HCT116 (cell line): Measurements from ENCODE around the gene ABHD17C.

Source experiments
- CTCF ChIP-seq, 3 experiments: fragments of 200-600 bp in 1 of 3; sonication (generic) in 1 of 3; IDR thresholded peaks in 2 of 3; conservative IDR thresholded peaks in 1 of 3; 2 replicates each; pipeline ENCODE4 v1.5.1; 2012 to 2017; ENCODE audit warnings: low read depth in 2 of 3, low read length in 2 of 3, antibody characterized with exemption in 1 of 3, borderline replicate concordance in 1 of 3, control low read depth in 1 of 3, mild to moderate bottlenecking in 1 of 3, mixed read lengths in 1 of 3, mixed run types in 1 of 3, moderate library complexity in 1 of 3; ENCODE audit not compliant: insufficient read depth in 1 of 3
- POLR2A ChIP-seq: IDR thresholded peaks from 2 replicates; pipeline ENCODE4 v1.7.0; 2011; ENCODE audit warnings: borderline replicate concordance; ENCODE audit not compliant: insufficient read depth, insufficient read length; ENCODE audit errors: extremely low read depth
- REST ChIP-seq: IDR thresholded peaks from 2 replicates; pipeline ENCODE4 v1.6.1; 2012; ENCODE audit warnings: low read depth

- no peak for TF ChIP-seq POLR2A
- no peak for TF ChIP-seq REST
- TF ChIP-seq CTCF (IDR thresholded peaks at IDR 0.05 in 2 of 3, conservative IDR thresholded peaks at IDR 0.05 in 1 of 3; ENCODE audit: borderline replicate concordance in 1 of 3, insufficient read depth in 1 of 3, low read depth in 2 of 3, low read length in 2 of 3) = no peak
Measured at GRCh38 chr15:80722811-80723210, 27.7 kb downstream of the ABHD17C start.
